ENCODE data around the gene IFNA4. TPM values are rescaled to one million over a fixed set of nuclear protein-coding genes. Genes with fewer than 3 reads are reported as not detected.

The IFNA4 gene
- total RNA-seq, 1 experiment from 2014 or later, result not detected

GRCh38 chr9:21137020-21137419 is 50.4 kb downstream of the IFNA4 start (continued):
- TF ChIP-seq IRF1 (CRISPR knock-in tag; IDR thresholded peaks at IDR 0.05) (no peak), GRHL2 (CRISPR knock-in tag; IDR thresholded peaks at IDR 0.05; ENCODE audit: insufficient replicate concordance, severe bottlenecking) (no peak)

Other genes starting within 250 kb of the IFNA4 start
- gene HACD4, start 155.9 kb downstream of the IFNA4 start, total RNA-seq (2021), result 0.94 to 1.2 TPM (median 1.1 TPM) in 3 replicates
- gene IFNB1, start 109.6 kb downstream of the IFNA4 start, total RNA-seq (2021), result not detected in 3 replicates
- gene IFNW1, start 45.8 kb downstream of the IFNA4 start, total RNA-seq (2021), result not detected in 3 replicates
- not detected in 3 replicates for gene IFNA21, start 20.9 kb downstream of the IFNA4 start, total RNA-seq (2021)
- not detected in 3 replicates for gene IFNA7, start 14.6 kb upstream of the IFNA4 start, total RNA-seq (2021)
- not detected in 3 replicates for gene IFNA10, start 19.6 kb upstream of the IFNA4 start, total RNA-seq (2021)
- not detected in 3 replicates for gene IFNA16, start 29.7 kb upstream of the IFNA4 start, total RNA-seq (2021)
- gene IFNA17, start 40.6 kb upstream of the IFNA4 start, total RNA-seq (2021), result not detected in 3 replicates
- gene IFNA14, start 52.4 kb upstream of the IFNA4 start, total RNA-seq (2021), result not detected in 3 replicates
- gene IFNA5, start 117.7 kb upstream of the IFNA4 start, total RNA-seq (2021), result not detected in 3 replicates
- 15.6 to 17.4 TPM (median 16.1 TPM) in 3 replicates for gene KLHL9, start 147.8 kb upstream of the IFNA4 start, total RNA-seq (2021)
- gene IFNA6, start 163.3 kb upstream of the IFNA4 start, total RNA-seq (2021), result not detected in 3 replicates
- not detected in 3 replicates for gene IFNA13, start 180.5 kb upstream of the IFNA4 start, total RNA-seq (2021)
- not detected in 3 replicates for gene IFNA2, start 197.8 kb upstream of the IFNA4 start, total RNA-seq (2021)
- not detected in 3 replicates for gene IFNA8, start 221.5 kb upstream of the IFNA4 start, total RNA-seq (2021)

Measured in WTC11 (cell line).